Astrocyte (in vitro differentiated cells and primary cell): ENCODE measurements around the gene SRPK3. TPM values are rescaled to one million over a fixed set of nuclear protein-coding genes. Genes with fewer than 3 reads are reported as not detected.

ENCODE experiments used
- DNase-seq: peaks from one replicate; pipeline ENCODE4 v3.0.0-alpha.2; 2010; ENCODE audit warnings: low read depth
- FAIRE-seq: peaks from 2 replicates; lab custom pipeline; 2011; peaks lifted over from hg19 to GRCh38; lab: Jason Lieb, UNC
- H2AFZ ChIP-seq: 2 replicates; pipeline ENCODE4 v1.6.0; 2012; ENCODE audit warnings: low read depth, low read length, inconsistent platforms
- H3K27ac ChIP-seq: 2 replicates; pipeline ENCODE4 v1.5.1; 2011; ENCODE audit warnings: low read depth, low read length, inconsistent platforms
- H3K27me3 ChIP-seq: 2 replicates; pipeline ENCODE4 v1.6.0; 2011; ENCODE audit warnings: low read length, inconsistent platforms; ENCODE audit not compliant: insufficient read depth
- H3K36me3 ChIP-seq: 2 replicates; pipeline ENCODE4 v1.5.1; 2011; ENCODE audit warnings: low read length, inconsistent platforms; ENCODE audit not compliant: insufficient read depth
- H3K4me1 ChIP-seq: 2 replicates; pipeline ENCODE4 v1.5.1; 2011; ENCODE audit warnings: low read length, inconsistent platforms; ENCODE audit not compliant: insufficient read depth
- H3K4me2 ChIP-seq: 2 replicates; pipeline ENCODE4 v1.6.0; 2012; ENCODE audit warnings: low read length, inconsistent platforms
- H3K4me3 ChIP-seq: 2 replicates; pipeline ENCODE4 v1.5.1; 2011; ENCODE audit warnings: low read depth, mild to moderate bottlenecking, low read length, inconsistent platforms; ENCODE audit not compliant: insufficient read depth
- H3K79me2 ChIP-seq: 2 replicates; pipeline ENCODE4 v1.6.0; 2012; ENCODE audit warnings: mild to moderate bottlenecking, low read length, inconsistent platforms; ENCODE audit not compliant: insufficient read depth
- H3K9ac ChIP-seq: 2 replicates; pipeline ENCODE4 v1.6.0; 2012; ENCODE audit warnings: mild to moderate bottlenecking, low read length, inconsistent platforms
- H3K9me3 ChIP-seq: 2 replicates; pipeline ENCODE4 v1.5.1; 2012; ENCODE audit warnings: low read depth, mild to moderate bottlenecking, low read length, inconsistent platforms; ENCODE audit not compliant: insufficient read depth
- H4K20me1 ChIP-seq: 2 replicates; pipeline ENCODE4 v1.6.0; 2012; ENCODE audit warnings: low read length, inconsistent platforms; ENCODE audit not compliant: insufficient read depth
- H3K27ac Mint-ChIP-seq: one replicate; pipeline ENCODE4 v1.8.0; 2021; ENCODE audit warnings: mild to moderate bottlenecking, mixed read lengths; ENCODE audit not compliant: unreplicated experiment
- H3K27me3 Mint-ChIP-seq: one replicate; pipeline ENCODE4 v1.8.0; 2021; ENCODE audit warnings: low read depth, mixed read lengths; ENCODE audit not compliant: unreplicated experiment
- H3K36me3 Mint-ChIP-seq: one replicate; pipeline ENCODE4 v1.8.0; 2021; ENCODE audit warnings: low read depth, mixed read lengths; ENCODE audit not compliant: unreplicated experiment
- H3K4me1 Mint-ChIP-seq: one replicate; pipeline ENCODE4 v1.8.0; 2021; ENCODE audit warnings: low read depth, mixed read lengths; ENCODE audit not compliant: unreplicated experiment
- H3K4me3 Mint-ChIP-seq: one replicate; pipeline ENCODE4 v1.8.0; 2021; ENCODE audit warnings: mild to moderate bottlenecking, moderate library complexity, mixed read lengths; ENCODE audit not compliant: unreplicated experiment
- H3K9me3 Mint-ChIP-seq: one replicate; pipeline ENCODE4 v1.8.0; 2021; ENCODE audit warnings: mild to moderate bottlenecking, mixed read lengths; ENCODE audit not compliant: unreplicated experiment
- EZH2 ChIP-seq: IDR thresholded peaks from 2 replicates; pipeline ENCODE4 v1.6.1; 2012; ENCODE audit warnings: mild to moderate bottlenecking, low read length, inconsistent platforms; ENCODE audit not compliant: insufficient read depth
- total RNA-seq: library from RNA; stranded (reverse); gene quantifications from 2 replicates; pipeline ENCODE4 v1.2.1, GENCODE V29; 2021
- TF ChIP-seq, protein P1 (sequence below): IDR thresholded peaks from 2 replicates; pipeline ENCODE4 v1.5.1; 2011; ENCODE audit warnings: low read depth, mild to moderate bottlenecking, inconsistent platforms, low read length, moderate library complexity; ENCODE audit not compliant: insufficient read depth

SRPK3 gene
- total RNA-seq, 1 donor from 2014 or later, result not detected

DNA sequence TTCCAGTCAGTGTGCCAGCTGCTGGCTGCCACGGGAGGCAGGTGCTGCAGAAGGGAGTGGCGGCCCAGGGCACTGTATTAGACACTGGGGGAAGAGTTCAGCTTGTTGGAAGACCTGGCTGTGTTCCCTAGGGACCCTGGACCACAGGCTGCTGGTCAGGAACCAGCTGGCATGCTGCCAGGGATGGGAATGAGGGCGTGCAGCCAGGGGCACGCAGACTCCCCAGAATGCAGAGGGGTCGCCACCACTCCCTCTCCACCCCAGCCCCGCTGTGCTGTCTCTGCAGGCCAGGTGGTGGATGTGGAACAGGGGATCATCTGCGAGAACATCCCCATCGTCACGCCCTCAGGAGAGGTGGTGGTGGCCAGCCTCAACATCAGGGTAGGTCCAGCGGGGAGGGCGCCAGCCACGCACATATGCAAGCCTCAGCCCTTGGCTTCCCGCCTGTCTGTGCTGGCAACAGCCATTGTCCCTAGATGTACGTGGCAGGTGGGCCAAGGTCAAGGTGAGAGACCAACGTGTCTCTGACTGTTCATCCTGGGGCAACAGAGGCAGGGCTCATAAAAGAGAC is 43.9 kb upstream of the SRPK3 start:
- Histone ChIP-seq H2AFZ (no peak overlapping the region), H3K27me3 (no peaks in the 10 kb centered on the region), H3K79me2 (no peaks in the 10 kb centered on the region), H4K20me1 (peaks cover 4% of the 10 kb centered on the region), H3K9ac (no peak overlapping the region), H3K27ac (no peak overlapping the region), H3K4me1 (peaks cover 3% of the 10 kb centered on the region), H3K4me3 (no peak overlapping the region), H3K36me3 (no peaks in the 10 kb centered on the region), H3K9me3 (no peaks in the 10 kb centered on the region), H3K4me2 (no peak overlapping the region)
- Mint-ChIP-seq H3K4me3 (no peak overlapping the region), H3K36me3 (peaks cover 6% of the 10 kb centered on the region), H3K9me3 (no peaks in the 10 kb centered on the region), H3K27me3 (no peaks in the 10 kb centered on the region), H3K27ac (no peak overlapping the region), H3K4me1 (no peaks in the 10 kb centered on the region)
- no peak for DNase-seq
- TF ChIP-seq EZH2, result no peak
- TF ChIP-seq, protein P1, sequence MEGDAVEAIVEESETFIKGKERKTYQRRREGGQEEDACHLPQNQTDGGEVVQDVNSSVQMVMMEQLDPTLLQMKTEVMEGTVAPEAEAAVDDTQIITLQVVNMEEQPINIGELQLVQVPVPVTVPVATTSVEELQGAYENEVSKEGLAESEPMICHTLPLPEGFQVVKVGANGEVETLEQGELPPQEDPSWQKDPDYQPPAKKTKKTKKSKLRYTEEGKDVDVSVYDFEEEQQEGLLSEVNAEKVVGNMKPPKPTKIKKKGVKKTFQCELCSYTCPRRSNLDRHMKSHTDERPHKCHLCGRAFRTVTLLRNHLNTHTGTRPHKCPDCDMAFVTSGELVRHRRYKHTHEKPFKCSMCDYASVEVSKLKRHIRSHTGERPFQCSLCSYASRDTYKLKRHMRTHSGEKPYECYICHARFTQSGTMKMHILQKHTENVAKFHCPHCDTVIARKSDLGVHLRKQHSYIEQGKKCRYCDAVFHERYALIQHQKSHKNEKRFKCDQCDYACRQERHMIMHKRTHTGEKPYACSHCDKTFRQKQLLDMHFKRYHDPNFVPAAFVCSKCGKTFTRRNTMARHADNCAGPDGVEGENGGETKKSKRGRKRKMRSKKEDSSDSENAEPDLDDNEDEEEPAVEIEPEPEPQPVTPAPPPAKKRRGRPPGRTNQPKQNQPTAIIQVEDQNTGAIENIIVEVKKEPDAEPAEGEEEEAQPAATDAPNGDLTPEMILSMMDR, result no peak
- FAIRE-seq, result peak; percentile 87

DNA sequence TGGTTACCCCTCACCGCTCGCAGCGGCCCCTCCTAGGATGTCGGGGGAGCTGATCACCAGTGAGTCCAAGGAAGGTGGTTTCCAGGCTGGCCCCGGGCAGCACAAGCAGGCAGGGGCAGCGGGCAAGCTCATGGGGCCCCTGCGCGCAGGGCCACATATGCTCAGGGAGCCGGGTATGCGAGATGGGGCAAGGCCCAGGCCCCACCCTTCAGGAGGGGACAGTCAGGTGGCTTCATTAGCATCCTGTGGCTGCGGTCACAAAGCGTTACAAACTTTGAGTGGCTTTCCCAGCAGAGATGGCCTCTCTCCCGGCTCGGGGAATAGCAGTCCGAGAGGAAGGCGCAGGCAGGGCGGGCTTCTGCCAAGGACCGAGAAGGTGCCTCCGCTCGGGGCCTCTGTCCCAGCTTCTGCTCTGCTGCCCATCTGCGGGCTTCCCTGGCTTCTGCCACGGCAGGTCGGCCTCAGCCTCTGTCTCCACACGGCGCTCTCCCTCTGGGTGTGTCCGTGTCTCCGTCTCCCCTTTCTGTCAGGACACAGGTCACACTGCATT is 42.7 kb upstream of the SRPK3 start:
- no peaks in the 10 kb centered on the region for H3K9me3 Mint-ChIP-seq
- Histone ChIP-seq H3K79me2 (no peaks in the 10 kb centered on the region), H3K4me2 (no peak overlapping the region), H3K27me3 (no peaks in the 10 kb centered on the region), H3K4me1 (no peaks in the 10 kb centered on the region), H3K27ac (no peak overlapping the region), H3K36me3 (no peaks in the 10 kb centered on the region), H3K9ac (no peak overlapping the region), H2AFZ (no peak overlapping the region), H3K4me3 (no peak overlapping the region), H4K20me1 (peaks cover 4% of the 10 kb centered on the region), H3K9me3 (no peaks in the 10 kb centered on the region)
- H3K27me3 Mint-ChIP-seq, result no peaks in the 10 kb centered on the region
- no peak overlapping the region for H3K4me3 Mint-ChIP-seq
- peaks cover 1% of the 10 kb centered on the region for H3K36me3 Mint-ChIP-seq
- no peak for DNase-seq
- no peak for TF ChIP-seq EZH2
- TF ChIP-seq, protein P1, result no peak
- no peaks in the 10 kb centered on the region for H3K4me1 Mint-ChIP-seq
- no peak for FAIRE-seq
- no peak overlapping the region for H3K27ac Mint-ChIP-seq

DNA sequence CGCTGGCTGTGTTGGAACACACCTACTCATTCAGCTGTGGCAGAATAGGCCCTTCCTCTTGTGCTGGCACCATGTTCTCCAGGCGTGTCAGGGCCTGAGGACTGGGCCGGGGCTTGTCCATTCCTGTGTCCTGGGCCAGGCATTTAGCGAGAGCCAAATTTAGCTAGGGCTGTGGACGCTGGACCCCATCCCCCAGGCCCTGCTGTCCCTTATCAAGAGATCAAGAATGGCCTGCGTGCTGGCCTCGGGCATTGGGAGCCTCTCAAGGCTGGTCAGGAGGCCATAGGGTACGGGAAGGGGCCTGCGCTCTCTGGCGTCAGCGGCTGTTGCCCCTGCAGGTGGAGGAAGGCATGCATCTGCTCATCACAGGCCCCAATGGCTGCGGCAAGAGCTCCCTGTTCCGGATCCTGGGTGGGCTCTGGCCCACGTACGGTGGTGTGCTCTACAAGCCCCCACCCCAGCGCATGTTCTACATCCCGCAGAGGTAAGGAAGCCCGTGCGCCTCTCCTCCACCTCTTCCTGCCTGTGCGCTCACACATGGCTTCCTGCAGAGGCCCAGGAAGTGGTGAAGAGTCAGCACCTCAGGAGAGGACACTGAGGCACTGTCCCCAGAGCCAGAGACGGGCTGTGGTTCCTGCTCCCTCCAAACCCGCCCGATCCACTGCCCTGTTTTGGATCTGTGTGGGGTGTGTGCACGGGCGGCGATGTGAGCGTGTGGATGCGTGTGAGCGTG is 40.9 kb upstream of the SRPK3 start:
- Histone ChIP-seq H3K9me3 (no peaks in the 10 kb centered on the region), H3K9ac (no peak overlapping the region), H3K4me3 (no peak overlapping the region), H2AFZ (no peak overlapping the region), H4K20me1 (peaks cover 3% of the 10 kb centered on the region), H3K79me2 (no peaks in the 10 kb centered on the region), H3K36me3 (no peaks in the 10 kb centered on the region), H3K4me1 (no peaks in the 10 kb centered on the region), H3K27ac (no peak overlapping the region), H3K27me3 (no peaks in the 10 kb centered on the region), H3K4me2 (no peak overlapping the region)
- Mint-ChIP-seq H3K27me3 (no peaks in the 10 kb centered on the region), H3K4me1 (no peaks in the 10 kb centered on the region), H3K36me3 (peaks cover 1% of the 10 kb centered on the region), H3K9me3 (no peaks in the 10 kb centered on the region), H3K27ac (no peak overlapping the region), H3K4me3 (no peak overlapping the region)
- TF ChIP-seq EZH2, result no peak
- TF ChIP-seq, protein P1, result no peak
- DNase-seq (no peak), FAIRE-seq (no peak)
